NCI-H2227 treated with DMSO at 0.1 percent for 48 hours (cell line): Measurements from ENCODE around the gene MYL3.
"Not testable (repeated sequence)": the region's sequence is repeated elsewhere in the genome, so short reads cannot be mapped to it uniquely, and the experiment has no call there.

Experiments used
- DNase-seq: peaks from one replicate; lab custom pipeline; 2025; lab: John Stamatoyannopoulos, UW

The MYL3 gene

GRCh38 chr3:46863261-46863782 lies at the start of gene MYL3:
MYL3 (minus strand) TSS chr3:46863444; CDS start chr3:46863390, 54 bp downstream.
- no peak for DNase-seq

- no peak for DNase-seq
Measured at GRCh38 chr3:46912986-46913385, 49.7 kb upstream of the MYL3 start.

DNA sequence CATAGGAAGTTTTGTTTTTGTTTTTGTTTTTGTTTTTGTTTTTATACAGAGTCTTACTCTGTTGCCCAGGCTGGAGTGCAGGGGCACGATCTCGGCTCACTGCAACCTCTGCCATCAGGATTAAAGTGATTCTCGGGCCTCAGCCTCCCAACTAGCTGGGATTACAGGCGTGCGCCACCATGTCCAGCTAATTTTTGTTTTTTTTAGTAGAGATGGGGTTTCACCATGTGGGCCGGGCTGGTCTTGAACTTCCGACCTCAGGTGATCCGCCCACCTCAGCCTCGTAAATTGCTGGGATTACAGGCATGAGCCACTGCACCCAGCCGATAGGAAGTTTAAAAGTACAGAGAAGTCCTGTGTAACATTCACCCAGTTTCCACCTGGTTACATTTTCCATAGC lies 47.7 kb upstream of the MYL3 start:
- DNase-seq = not testable (repeated sequence)

GRCh38 chr3:46910166-46910760 lies 47.0 kb upstream of the MYL3 start:
- no peak for DNase-seq

DNA sequence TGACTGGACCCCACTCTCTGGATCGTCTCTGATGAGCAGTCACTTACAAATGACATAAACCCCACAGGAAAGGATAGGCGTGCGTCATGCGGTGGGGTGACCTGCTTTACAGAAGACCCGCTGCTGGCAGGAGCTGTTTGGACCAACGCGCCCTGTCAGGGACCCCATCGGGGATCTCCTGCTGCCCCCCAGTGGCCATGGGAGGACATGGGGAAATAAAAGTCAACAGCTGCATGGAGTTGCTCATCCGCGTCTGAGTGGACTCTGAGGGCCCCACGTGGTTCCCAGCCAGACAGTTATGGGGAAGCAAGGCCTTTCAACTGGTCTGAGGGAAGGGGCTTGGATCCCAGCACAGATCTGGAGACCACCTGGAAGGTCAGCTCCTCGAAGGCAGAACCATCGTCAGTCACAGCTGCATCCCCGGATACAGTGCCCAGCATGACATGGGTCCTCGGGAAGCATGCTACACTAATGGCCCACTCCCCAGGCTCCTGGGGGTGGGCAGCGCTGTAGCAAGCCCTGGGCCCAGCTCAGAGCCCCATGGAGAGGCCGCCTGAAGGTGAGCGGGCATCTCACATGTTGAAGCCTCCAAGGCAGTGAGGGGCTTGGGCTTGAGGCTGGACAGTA lies 46.4 kb upstream of the MYL3 start:
- DNase-seq = peak; percentile 61

DNA sequence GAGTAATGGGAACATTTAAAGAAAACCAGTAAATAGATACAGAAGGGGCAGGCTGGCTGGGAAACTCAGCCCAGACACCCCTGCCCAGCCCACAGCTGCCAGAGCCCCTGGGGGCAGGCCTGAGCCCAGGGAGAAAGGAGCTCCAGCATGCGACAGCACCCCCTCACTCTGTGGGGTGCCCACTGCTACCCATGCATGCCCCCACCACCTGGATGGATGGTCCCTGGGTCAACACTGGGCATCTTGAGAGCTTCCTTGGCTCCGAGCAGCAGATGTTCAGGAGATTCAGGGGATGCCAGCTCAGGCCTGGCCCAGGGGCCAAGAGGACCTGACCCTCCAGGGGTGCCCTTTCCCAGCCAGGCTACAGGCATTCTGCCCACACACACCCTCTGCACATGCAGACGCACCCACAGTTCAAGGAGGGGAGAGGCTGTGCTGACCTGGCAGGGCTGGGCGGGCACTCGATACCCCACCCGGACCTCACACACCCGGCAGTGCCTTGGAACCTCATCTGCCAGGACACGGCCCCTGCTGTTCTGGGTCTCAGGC lies 45.8 kb upstream of the MYL3 start:
- no peak for DNase-seq

- no peak for DNase-seq
Measured at GRCh38 chr3:46908294-46908985, 45.2 kb upstream of the MYL3 start.

DNA sequence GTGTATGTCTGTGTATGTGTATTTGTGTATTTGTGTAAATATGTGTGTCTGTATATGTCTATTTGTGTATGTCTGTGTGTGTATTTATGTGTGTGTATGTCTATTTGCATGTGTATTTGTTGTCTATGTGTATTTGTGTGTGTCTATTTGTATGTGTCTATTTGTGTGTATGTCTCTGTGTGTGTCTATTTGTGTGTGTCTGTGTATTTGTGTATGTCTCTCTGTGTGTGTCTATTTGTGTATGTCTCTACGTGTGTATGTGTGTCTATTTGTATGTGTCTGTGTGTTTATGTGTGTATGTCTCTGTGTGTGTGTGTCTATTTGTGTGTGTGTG lies 44.7 kb upstream of the MYL3 start:
- DNase-seq = no peak

GRCh38 chr3:46907271-46907670 lies 44.0 kb upstream of the MYL3 start:
- no peak for DNase-seq

- no peak for DNase-seq
Measured at GRCh38 chr3:46906471-46907058, 43.3 kb upstream of the MYL3 start.

GRCh38 chr3:46905661-46906451 lies 42.6 kb upstream of the MYL3 start:
- no peak for DNase-seq

GRCh38 chr3:46905213-46905560 lies 41.9 kb upstream of the MYL3 start:
- DNase-seq = no peak

DNA sequence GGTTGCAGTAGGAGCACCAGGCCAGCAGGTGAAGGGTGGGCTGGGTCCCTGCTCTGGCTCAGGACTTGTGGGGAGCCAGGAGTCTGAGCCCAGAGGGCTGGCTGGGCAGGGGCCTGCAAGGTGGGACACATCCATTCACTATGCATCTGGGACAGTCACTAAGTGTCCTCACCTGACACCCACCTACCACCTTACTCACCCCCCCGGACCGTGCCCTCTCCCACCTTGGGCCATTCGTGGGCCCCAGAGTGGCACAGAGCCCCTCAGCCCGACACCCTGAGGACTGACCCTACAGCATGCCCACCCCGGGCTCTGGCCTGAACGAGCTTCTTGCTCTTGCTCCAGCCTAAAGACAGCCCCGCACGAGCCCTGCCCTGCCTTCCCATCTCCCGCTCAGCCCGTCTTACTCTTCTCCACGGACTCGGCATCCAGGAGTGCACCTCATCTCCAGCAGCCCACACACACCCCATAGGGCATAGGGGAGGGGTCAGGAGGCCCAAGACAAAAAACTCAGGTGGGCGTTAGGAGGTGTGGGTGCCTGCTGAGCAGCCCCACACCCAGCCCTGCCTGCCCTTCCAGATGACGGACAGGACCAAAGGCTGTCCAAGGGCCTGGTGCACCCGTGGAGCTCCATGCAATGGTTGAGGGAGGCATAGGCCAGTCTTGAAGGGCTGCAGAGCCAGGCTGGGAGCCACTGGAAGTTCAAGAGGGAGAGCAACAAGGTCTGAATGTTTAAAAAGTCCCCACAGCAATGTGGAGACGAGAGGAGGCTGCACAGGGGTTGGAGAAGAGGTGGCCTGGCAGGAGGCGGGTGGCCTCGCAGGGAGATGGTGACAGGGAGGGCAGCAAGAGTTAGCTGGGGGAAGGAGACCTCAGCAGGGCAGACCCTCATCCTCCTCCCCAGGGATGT lies 41.3 kb upstream of the MYL3 start:
- DNase-seq = no peak

GRCh38 chr3:46903341-46904302 lies 40.4 kb upstream of the MYL3 start:
- no peak for DNase-seq

DNA sequence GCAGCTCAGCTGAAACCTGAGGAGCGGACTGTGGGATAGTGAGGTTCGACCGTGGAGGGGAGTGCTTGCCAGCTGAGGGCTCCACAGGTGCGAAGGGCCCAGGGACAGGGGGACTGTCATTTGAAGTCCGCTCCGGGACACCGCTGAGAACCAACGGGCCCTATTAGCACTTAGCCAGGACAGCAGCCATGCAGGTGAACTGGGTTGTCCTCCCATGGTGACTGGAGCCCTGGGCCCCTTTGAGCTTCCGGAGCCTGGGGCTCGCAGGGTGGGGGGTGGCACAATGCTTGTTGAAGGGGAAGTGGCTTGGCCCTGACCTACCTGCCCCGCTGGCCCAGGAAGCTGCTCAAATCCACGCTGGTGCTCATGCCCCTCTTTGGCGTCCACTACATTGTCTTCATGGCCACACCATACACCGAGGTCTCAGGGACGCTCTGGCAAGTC lies 39.0 kb upstream of the MYL3 start:
- no peak for DNase-seq

- no peak for DNase-seq
Measured at GRCh38 chr3:46901591-46902187, 38.4 kb upstream of the MYL3 start.

DNA sequence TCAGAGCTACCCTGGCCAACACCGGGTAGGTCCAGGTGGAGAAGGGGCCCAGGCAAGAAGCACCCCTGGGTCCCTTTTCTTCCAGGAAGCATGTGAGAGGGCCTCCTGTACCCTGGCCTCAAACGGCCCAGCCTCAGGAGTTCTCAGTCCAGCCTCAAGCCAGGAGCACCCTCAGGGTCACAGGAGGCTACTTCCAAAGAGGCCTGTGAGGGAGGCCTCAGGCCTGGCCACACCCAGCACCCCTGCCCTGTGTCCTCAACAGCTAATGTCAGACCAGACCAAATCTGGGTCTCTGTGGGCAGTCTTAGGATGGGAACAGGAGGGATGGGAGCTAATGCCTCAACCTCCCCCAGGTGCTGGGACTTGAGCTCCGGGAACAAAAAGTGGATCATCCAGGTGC lies 37.8 kb upstream of the MYL3 start:
- no peak for DNase-seq

- DNase-seq = no peak
Measured at GRCh38 chr3:46900356-46900755, 37.1 kb upstream of the MYL3 start.

- DNase-seq = peak; percentile 44
Measured at GRCh38 chr3:46900007-46900292, 36.7 kb upstream of the MYL3 start.
